ENCODE measurements around the gene NHLRC1. TPM values are rescaled to one million over a fixed set of nuclear protein-coding genes. Genes with fewer than 3 reads are reported as not detected.

Gene NHLRC1
- total and polyA plus RNA-seq, 4 donors = 0.97 to 4.3 (median 2.2) TPM

DNA sequence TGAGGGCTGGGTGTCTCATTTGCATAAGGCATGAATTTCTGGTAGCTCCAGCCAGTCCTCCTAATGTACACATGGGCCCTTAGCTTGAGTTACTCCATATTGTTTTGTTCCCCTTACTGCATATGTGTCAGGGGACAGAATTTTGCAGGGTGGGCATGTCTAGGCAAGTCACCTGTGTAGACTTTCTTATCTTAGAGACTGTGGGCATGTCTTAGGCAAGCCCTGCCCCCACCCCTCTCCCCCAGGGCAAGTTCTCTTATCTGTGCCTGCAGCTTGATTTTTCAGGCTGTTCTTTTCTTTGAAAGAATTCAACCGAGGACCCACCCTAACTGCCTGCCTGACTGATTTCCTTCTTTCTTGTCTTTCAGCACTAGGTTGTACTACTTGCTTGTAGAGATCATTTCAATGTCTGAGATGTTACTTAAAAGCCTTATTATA lies 32.1 kb downstream of the NHLRC1 start:
- no peak overlapping the region for H3K9ac ChIP-seq (ENCODE audit: insufficient read depth in 1 of 2, low read length in 2 of 2)
- H3K9me3 ChIP-seq (ENCODE audit: control insufficient read depth in 4 of 4, insufficient read depth in 3 of 4, low read length in 3 of 4) = no peaks in the 10 kb centered on the region
- H3K4me1 ChIP-seq (ENCODE audit: control insufficient read depth in 5 of 5, insufficient read depth in 5 of 5, low read length in 5 of 5) = no peaks in the 10 kb centered on the region
- no peak for ATAC-seq (ENCODE audit: insufficient read depth, low FRiP score)
- TF ChIP-seq, protein P1, sequence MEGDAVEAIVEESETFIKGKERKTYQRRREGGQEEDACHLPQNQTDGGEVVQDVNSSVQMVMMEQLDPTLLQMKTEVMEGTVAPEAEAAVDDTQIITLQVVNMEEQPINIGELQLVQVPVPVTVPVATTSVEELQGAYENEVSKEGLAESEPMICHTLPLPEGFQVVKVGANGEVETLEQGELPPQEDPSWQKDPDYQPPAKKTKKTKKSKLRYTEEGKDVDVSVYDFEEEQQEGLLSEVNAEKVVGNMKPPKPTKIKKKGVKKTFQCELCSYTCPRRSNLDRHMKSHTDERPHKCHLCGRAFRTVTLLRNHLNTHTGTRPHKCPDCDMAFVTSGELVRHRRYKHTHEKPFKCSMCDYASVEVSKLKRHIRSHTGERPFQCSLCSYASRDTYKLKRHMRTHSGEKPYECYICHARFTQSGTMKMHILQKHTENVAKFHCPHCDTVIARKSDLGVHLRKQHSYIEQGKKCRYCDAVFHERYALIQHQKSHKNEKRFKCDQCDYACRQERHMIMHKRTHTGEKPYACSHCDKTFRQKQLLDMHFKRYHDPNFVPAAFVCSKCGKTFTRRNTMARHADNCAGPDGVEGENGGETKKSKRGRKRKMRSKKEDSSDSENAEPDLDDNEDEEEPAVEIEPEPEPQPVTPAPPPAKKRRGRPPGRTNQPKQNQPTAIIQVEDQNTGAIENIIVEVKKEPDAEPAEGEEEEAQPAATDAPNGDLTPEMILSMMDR (IDR thresholded peaks at IDR 0.05; ENCODE audit: control extremely low read depth, extremely low read depth) = no peak
- no peaks in the 10 kb centered on the region for H3K27me3 ChIP-seq (ENCODE audit: control insufficient read depth in 3 of 3, insufficient read depth in 3 of 3, low read length in 2 of 3)
- DNase-seq = no peak
- no peak overlapping the region for H3K27ac ChIP-seq (ENCODE audit: low read depth in 1 of 2, low read length in 1 of 2)
- H3K36me3 ChIP-seq (ENCODE audit: control insufficient read depth in 4 of 4, insufficient read depth in 4 of 4, low read length in 4 of 4) = no peaks in the 10 kb centered on the region
- WGBS, 2 donors = 84% methylated on average over 1 of the region's 1 CpG
- H3K4me3 ChIP-seq = no peak overlapping the region

DNA sequence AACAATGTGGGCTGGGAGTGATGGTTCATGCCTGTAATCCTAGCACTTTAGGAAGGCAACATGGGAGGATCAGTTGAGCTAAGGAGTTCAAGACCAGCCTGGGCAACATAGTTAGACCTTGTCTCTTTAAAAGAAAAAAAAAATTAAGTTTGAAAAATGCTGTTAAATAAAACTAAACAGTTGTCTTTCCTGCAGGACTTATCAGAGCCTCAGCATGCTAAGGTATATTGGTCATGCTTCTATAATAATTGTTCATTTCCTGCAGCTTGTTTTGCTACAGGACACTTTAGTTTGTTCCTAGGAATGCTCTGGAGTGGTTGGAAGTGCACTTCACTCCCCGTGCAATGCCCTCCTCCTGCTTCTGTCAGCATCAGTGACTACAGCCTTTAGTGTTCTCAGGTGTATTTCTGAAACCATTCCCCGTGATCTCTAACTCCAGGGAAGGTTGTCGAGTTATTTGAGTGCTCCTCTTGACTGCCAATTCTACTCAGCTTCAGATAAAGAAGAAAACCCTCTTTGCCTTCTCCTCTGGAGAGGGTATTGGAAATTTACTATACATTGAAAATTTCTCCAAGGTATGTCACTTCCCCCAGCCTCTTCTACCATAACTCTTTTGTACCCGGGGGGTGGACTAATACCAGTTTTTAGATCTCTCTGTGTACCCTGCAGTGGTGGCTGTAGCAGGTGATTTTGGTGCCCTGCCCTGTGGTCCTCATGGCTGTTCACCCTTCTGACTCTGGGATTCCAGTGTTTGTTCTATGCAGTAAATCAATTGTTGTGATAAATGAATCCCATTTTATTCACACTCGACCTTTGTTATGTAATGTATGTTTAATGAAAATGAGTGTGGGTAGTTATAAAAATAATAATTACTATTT lies 33.8 kb downstream of the NHLRC1 start:
- Histone ChIP-seq H3K36me3 (ENCODE audit: control insufficient read depth in 4 of 4, insufficient read depth in 4 of 4, low read length in 4 of 4) (no peaks in the 10 kb centered on the region), H3K27ac (ENCODE audit: low read depth in 1 of 2, low read length in 1 of 2) (no peak overlapping the region), H3K27me3 (ENCODE audit: control insufficient read depth in 3 of 3, insufficient read depth in 3 of 3, low read length in 2 of 3) (no peaks in the 10 kb centered on the region), H3K9ac (ENCODE audit: insufficient read depth in 1 of 2, low read length in 2 of 2) (no peak overlapping the region), H3K4me3 (no peak overlapping the region), H3K4me1 (ENCODE audit: control insufficient read depth in 5 of 5, insufficient read depth in 5 of 5, low read length in 5 of 5) (no peaks in the 10 kb centered on the region), H3K9me3 (ENCODE audit: control insufficient read depth in 4 of 4, insufficient read depth in 3 of 4, low read length in 3 of 4) (peaks cover 0 to 2% (median 0%) of the 10 kb centered on the region in 4 donors)
- ATAC-seq (ENCODE audit: insufficient read depth, low FRiP score) = peak; percentile 63
- WGBS, 2 donors = 68 to 85% methylated on average over 5 of the region's 5 CpGs
- peak; percentile 13 to 70 (median 60) for DNase-seq
- TF ChIP-seq, protein P1 (IDR thresholded peaks at IDR 0.05; ENCODE audit: control extremely low read depth, extremely low read depth) = no peak

DNA sequence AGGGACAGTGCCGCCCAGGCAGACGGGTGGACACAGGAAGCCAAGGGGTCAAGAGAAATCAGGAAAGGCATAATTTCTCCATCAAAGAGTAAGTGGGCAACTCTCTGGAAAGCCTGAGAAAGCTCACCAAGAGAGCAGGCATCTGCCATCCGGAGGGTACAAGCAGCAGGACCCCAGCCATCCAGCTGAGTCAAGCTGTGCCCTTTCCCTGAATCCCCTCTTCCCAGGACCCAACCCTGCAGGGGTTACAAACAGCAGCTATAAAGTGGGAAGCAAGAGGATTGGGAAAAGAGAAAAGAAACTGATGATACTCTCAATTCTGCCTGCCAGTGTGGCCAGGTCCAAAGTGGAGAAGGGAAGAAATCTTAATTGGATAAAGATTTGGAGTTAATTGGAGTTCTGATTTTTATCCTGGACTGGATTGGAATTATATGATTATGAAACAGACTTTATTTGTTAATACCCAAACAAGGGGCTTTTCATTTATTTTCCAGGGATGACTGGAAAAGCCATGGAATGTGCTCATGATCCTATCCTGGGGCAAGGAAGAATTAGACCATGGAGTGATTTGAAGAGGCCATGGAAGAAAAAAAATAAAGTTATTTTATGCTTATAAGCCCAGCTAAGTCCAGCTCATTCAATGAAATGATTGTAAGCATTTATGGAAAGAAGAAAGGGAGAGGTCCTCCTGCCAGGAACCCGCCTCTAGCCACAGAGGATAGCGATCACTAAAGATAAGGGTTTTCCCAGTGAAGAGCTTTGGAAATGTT lies 34.9 kb downstream of the NHLRC1 start:
- TF ChIP-seq, protein P1 (IDR thresholded peaks at IDR 0.05; ENCODE audit: control extremely low read depth, extremely low read depth) = no peak
- 88 to 89% methylated on average over 5 of the region's 5 CpGs for WGBS, 2 donors
- ATAC-seq (ENCODE audit: insufficient read depth, low FRiP score) = no peak

More for the DNA sequence above, 34.9 kb downstream of the NHLRC1 start:
- no peak overlapping the region for H3K9ac ChIP-seq (ENCODE audit: insufficient read depth in 1 of 2, low read length in 2 of 2)
- H3K27ac ChIP-seq (ENCODE audit: low read depth in 1 of 2, low read length in 1 of 2) = no peak overlapping the region
- H3K27me3 ChIP-seq (ENCODE audit: control insufficient read depth in 3 of 3, insufficient read depth in 3 of 3, low read length in 2 of 3) = no peaks in the 10 kb centered on the region
- DNase-seq = no peak
- peaks cover 0 to 2% (median 0%) of the 10 kb centered on the region in 4 donors for H3K9me3 ChIP-seq (ENCODE audit: control insufficient read depth in 4 of 4, insufficient read depth in 3 of 4, low read length in 3 of 4)
- no peaks in the 10 kb centered on the region for H3K4me1 ChIP-seq (ENCODE audit: control insufficient read depth in 5 of 5, insufficient read depth in 5 of 5, low read length in 5 of 5)
- no peaks in the 10 kb centered on the region for H3K36me3 ChIP-seq (ENCODE audit: control insufficient read depth in 4 of 4, insufficient read depth in 4 of 4, low read length in 4 of 4)
- H3K4me3 ChIP-seq = no peak overlapping the region

Data from lung (tissue), 12 donors.